NCI-H1105 (cell line): ENCODE data around the gene MYH9.
"Not testable (repeated sequence)": the region's sequence is repeated elsewhere in the genome, so short reads cannot be mapped to it uniquely, and the experiment has no call there.

Source experiments
- DNase-seq: peaks from one replicate; lab custom pipeline; 2025; lab: John Stamatoyannopoulos, UW

MYH9 gene

GRCh38 chr22:36387959-36388726, at the start of gene MYH9:
TSS of gene MYH9 (minus strand) at chr22:36387967. CDS start at chr22:36349236, 38,731 bp downstream.
- peak; percentile 98 for DNase-seq

- DNase-seq = no peak
These were observed 48.0 kb upstream of the MYH9 start for GRCh38 chr22:36435516-36436415.

GRCh38 chr22:36433318-36434231, 45.8 kb upstream of the MYH9 start:
- peak; percentile 92 for DNase-seq

DNA sequence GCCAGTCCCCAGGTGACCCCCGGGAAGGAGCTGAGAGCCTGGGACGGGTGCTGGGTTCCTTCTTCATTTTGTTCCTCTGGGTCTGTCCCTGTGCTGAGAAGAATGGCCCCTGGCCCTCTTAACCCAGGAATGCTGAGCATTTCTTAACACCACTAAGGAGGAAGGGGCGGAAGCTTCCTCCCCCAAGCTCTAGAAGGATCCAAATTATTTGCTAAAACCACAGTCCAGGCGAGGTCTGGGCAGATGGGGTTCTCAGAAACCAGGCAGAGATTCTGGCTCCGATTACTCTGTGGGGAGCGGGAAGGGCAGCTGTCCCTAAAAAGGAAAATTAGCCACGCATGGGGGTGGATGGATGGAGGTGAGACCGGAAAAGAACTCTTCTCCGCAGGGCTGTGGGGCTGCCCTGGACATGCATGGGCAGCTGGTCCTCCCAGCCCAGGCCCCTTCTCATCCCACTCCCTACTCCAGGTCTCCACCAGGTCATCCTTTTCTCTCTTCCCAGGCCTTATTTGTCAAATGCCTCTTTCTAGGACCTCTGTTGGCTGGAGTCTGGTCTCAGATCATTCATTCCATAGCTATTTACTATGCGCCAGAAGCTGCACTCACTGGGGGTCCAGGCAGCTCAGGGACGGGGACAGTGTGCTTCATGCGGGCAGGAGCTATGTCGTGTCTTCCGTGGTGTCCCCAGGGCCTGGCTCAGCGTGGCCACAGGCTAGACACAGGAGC, 45.0 kb upstream of the MYH9 start:
- DNase-seq = no peak

- DNase-seq = no peak
These were observed 44.2 kb upstream of the MYH9 start for GRCh38 chr22:36431977-36432376.

DNA sequence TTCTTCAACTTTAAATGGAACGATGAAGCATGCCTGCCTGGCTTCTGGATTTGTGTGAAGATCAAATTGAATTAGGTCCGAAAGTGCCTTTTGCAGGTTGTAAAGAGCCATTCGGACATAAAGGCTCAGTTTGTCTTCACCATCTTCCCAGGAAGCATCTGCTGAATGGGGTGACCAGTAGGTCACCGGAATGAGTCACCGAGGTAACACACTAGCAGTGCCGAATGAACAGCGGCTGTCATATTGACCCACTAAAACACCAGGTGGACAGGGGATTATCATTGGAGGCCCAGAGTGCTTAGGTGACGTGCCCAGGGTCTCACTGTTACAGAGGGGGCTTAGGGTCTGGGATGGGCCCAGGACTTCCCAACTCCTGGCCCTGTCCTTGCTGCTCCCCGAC, 43.1 kb upstream of the MYH9 start:
- no peak for DNase-seq

DNA sequence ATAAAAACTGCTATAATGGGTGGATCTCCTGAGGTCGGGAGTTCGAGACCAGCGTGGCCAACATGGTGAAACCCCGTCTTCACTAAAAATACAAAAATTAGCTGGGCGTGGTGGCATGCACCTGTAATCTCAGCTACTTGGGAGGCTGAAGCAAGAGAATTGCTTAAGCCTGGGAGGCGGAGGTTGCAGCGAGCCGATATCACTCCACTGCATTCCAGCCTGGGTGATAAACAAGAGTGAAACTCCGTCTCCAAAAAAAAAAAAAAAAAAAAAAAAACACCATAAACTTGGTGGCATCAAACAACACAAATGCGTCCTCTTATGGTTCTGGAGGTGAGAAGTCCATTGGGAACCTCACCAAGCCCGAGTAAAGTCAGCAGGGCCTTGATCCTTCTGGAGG, 40.2 kb upstream of the MYH9 start:
- not testable (repeated sequence) for DNase-seq

- no peak for DNase-seq
These were observed 38.3 kb upstream of the MYH9 start for GRCh38 chr22:36425977-36426523.

DNA sequence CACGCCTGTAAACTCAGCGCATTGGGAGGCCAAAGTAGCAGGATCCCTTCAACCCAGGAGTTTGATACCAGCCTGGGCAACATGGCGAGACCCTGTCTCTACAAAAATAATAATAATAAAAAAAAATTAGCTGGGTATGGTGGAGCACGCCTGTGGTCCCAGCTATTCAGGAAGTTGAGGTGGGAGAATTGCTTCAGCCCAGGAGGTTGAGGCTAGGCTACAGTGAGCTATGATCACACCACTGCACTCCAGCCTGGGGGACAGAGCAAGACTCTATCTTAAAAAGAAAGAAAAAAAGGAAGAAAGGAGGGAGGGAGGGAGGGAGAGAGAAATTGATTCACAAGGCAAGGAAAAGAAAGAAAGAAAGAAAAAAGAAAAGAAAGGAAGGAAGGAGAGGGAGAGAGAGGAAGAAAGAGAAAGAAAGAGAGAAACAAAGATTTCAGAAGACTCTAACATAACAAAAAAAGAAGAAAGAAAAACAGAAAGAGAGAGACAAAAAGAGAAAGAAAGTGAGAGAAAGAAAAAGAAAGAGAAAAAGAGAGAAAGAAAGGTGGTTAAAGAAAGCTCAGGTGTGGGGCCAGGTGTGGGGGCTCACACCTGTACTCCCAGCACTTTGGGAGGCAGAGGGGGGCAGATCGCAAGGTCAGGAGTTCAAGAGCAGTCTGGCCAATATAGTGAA, 37.3 kb upstream of the MYH9 start:
- no peak for DNase-seq

GRCh38 chr22:36424466-36424865, 36.7 kb upstream of the MYH9 start:
- not testable (repeated sequence) for DNase-seq

DNA sequence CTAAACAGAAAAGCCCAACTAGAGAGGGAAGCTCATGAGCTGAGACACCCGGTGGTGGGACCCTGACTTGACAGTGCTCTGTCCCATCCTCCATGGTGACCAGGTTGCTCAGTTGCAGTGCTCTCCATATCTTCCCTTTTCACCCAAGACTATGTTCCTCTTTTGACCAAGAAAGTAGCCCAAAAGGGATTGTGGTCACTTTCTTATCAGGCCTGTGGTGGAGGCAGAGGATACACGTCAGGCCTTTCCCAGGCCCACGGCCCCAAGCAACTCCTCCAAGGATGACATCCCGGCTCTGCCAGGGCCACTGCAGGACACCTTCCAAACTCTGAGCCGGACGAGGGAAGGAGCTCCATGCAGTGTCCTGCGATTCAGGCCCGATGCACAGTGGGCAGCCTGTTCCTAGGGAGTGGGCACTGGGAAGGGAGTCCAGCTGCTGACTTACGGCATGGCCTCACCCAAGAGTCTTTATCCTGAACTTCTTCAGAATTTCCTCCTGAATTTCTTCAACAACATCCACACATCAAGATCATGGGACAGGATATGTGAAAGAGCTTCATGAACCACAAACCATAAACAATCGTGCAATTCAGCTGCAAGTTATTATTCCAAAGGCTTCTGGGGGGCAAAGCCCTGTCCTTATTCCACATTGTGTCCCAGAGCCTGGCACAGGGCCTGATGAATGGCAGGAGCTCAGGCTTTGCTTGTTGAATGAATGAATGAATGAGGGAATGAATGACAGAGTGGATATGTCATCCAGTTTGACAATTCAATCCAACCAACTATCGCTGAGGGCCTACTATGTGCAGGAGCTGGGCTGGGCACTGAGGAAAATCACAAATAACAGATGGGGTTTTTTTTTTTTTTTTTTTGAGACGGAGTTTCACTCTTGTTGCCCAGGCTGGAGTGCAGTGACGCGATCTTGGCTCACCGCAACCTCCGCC, 36.0 kb upstream of the MYH9 start:
- DNase-seq = no peak

DNA sequence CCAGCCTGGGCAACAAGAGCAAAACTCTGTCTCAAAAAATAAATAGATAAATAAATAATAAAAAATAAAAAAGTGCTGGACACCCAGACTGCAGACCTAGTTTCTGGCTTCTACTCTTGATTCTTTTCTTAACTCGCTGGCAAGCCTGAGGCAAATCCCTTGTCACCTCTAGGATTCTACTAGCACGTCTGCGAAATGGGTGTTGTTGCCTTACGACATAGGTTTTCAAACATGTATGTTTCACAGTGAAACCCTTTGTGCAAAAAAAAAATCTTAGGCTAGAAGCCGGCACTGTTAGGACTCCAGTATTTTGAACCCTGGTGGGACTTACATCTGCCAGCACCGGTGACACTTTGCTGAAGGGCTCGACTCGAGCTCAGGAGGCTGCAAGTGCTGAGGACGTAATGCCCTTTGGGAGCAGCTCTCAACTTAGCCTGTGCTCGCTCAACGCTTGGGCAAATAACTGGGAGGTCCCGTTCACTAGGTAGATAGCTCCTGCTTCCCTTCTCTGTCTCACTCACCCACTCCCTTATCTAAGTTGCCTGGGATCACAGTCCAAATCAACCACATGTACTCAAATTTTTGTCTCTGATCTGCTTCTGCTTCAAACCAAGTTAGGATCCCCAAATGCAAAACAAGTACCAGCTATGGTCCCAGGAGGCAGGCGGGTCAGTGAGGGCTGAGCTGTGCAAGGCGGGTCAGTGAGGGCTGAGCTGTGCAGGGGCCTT, 34.7 kb upstream of the MYH9 start:
- DNase-seq = no peak

DNA sequence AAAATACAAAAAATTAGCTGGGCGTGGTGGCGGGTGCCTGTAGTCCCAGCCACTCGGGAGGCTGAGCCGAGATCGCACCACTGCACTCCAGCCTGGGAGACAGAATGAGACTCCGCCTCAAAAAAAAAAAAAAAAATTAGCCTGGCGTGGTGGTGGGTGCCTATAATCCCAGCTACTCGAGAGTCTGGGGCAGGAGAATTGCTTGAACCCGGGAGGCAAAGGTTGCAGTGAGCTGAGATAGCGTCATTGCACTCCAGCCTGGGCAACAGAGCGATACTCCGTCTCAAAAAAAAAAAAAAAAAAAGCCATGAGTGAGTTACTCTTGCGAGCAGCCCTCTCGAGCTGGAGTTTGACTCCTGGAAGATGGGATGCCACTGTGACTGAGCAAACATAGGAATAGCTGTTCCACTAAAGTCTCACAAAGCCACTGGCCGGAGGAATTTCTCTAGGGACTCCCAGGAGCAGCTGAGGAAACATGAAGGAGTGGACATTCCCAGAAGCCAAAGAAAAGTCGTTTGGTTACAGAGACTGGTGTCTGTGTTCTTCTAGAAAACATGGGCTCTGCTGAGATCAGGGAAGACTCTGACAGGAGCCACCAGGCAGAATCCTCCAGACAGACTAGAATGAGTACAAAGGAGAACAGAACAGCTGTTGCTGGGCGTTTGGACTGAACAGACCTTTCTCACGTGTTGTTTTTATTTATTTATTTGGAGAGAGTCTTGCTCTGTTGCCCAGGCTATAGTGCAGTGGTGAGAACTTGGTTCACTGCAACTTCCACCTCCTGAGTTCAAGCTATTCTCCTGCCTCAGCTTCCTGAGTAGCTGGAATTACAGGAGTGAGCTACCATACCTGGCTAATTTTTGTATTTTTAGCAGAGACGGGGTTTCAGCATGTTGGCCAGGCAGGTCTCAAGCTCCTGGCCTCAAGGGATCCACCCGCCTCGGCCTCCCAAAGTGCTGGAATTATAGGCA, 32.4 kb upstream of the MYH9 start:
- no peak for DNase-seq

GRCh38 chr22:36419177-36419911, 31.6 kb upstream of the MYH9 start:
- no peak for DNase-seq

- DNase-seq = no peak
These were observed 29.5 kb upstream of the MYH9 start for GRCh38 chr22:36417281-36417686.

- no peak for DNase-seq
These were observed 27.8 kb upstream of the MYH9 start for GRCh38 chr22:36415415-36416168.
